Vagina (tissue), 2 donors: Measurements from ENCODE around the gene DCC. TPM values are rescaled to one million over a fixed set of nuclear protein-coding genes. Genes with fewer than 3 reads are reported as not detected.

Experiments
- DNase-seq, 2 donors: peaks; one replicate each; pipeline ENCODE4 v3.0.0-alpha.2; 2017; ENCODE audit errors: extremely low spot score in 2 of 2
- H3K27ac ChIP-seq: fragments of 200-600 bp; sonication (generic); one replicate; pipeline ENCODE4 v1.5.1; 2019
- H3K27me3 ChIP-seq: fragments of 200-600 bp; sonication (generic); one replicate; pipeline ENCODE4 v1.5.1; 2019
- H3K36me3 ChIP-seq, 2 donors: fragments of 200-600 bp; sonication (generic); one replicate each; pipeline ENCODE4 v1.5.1; 2017 to 2019
- H3K4me1 ChIP-seq: fragments of 200-600 bp; sonication (generic); one replicate; pipeline ENCODE4 v1.5.1; 2019
- H3K4me3 ChIP-seq, 2 donors: fragments of 200-600 bp; sonication (generic); 1 replicate in 1 of 2; 2 replicates in 1 of 2; pipeline ENCODE4 v1.5.1; 2016 to 2019
- H3K9me3 ChIP-seq: fragments of 200-600 bp; sonication (generic); one replicate; pipeline ENCODE4 v1.5.1; 2019
- CTCF ChIP-seq, 3 experiments: fragments of 450-650 bp in 2 of 3; fragments of 200-600 bp in 1 of 3; sonication (generic) in 1 of 3; IDR thresholded peaks; one replicate each; pipeline ENCODE4 v1.5.1; 2017 to 2019; ENCODE audit warnings: antibody characterized with exemption in 3 of 3, mild to moderate bottlenecking in 2 of 3, moderate library complexity in 2 of 3
- POLR2A ChIP-seq, 2 donors: fragments of 450-650 bp; IDR thresholded peaks; one replicate each; pipeline ENCODE4 v1.6.1; 2017; ENCODE audit warnings: antibody characterized with exemption in 2 of 2, mild to moderate bottlenecking in 2 of 2, moderate library complexity in 2 of 2
- POLR2AphosphoS5 ChIP-seq, 2 donors: sonication (generic); formaldehyde crosslinking; IDR thresholded peaks; one replicate each; pipeline ENCODE4 v1.9.0; 2017; ENCODE audit warnings: antibody characterized with exemption in 2 of 2, mild to moderate bottlenecking in 2 of 2, low read depth in 1 of 2; ENCODE audit not compliant: insufficient read depth in 1 of 2
- intact Hi-C: fragments of 100-400 bp; cut with DNase I; formaldehyde crosslinking; loops from one replicate; pipeline ENCODE4 v1.15.1; 2023
- total RNA-seq: library from RNA; depleted of rRNA; stranded (reverse); fragments of >200 nt; gene quantifications from one replicate; pipeline ENCODE4 v1.2.3, GENCODE V29; 2016

The DCC gene
- total RNA-seq, 1 donor from 2014 or later, result not detected

GRCh38 chr18:52894801-52895200 is 554.8 kb downstream of the DCC start:
- Histone ChIP-seq H3K27me3 (no peaks in the 10 kb centered on the region), H3K4me3 (no peak overlapping the region), H3K27ac (no peak overlapping the region), H3K4me1 (no peaks in the 10 kb centered on the region), H3K36me3 (no peaks in the 10 kb centered on the region), H3K9me3 (no peaks in the 10 kb centered on the region)
- TF ChIP-seq CTCF (IDR thresholded peaks at IDR 0.05), result no peak
- intact Hi-C loops, result no loop called here
- DNase-seq, result no peak

GRCh38 chr18:52897611-52898484 is 557.9 kb downstream of the DCC start:
- Histone ChIP-seq H3K27ac (no peak overlapping the region), H3K9me3 (no peaks in the 10 kb centered on the region), H3K36me3 (no peaks in the 10 kb centered on the region), H3K4me3 (no peak overlapping the region), H3K4me1 (no peaks in the 10 kb centered on the region), H3K27me3 (no peaks in the 10 kb centered on the region)
- no peak for DNase-seq
- intact Hi-C loops, result no loop called here
- no peak for TF ChIP-seq POLR2AphosphoS5 (IDR thresholded peaks at IDR 0.05; ENCODE audit: insufficient read depth in 1 of 2, low read depth in 1 of 2)
- no peak for TF ChIP-seq POLR2A (IDR thresholded peaks at IDR 0.05)
- TF ChIP-seq CTCF (IDR thresholded peaks at IDR 0.05), result no peak

- no peaks in the 10 kb centered on the region for H3K4me1 ChIP-seq
- DNase-seq, result no peak
- no peaks in the 10 kb centered on the region for H3K27me3 ChIP-seq
- TF ChIP-seq POLR2A (IDR thresholded peaks at IDR 0.05) (no peak), CTCF (IDR thresholded peaks at IDR 0.05) (no peak), POLR2AphosphoS5 (IDR thresholded peaks at IDR 0.05; ENCODE audit: insufficient read depth in 1 of 2, low read depth in 1 of 2) (no peak)
- intact Hi-C loops, result no loop called here
- H3K36me3 ChIP-seq, result no peaks in the 10 kb centered on the region
- H3K4me3 ChIP-seq, result no peak overlapping the region
- no peaks in the 10 kb centered on the region for H3K9me3 ChIP-seq
- no peak overlapping the region for H3K27ac ChIP-seq
Measured at GRCh38 chr18:52898485-52899058, 558.6 kb downstream of the DCC start.

- TF ChIP-seq POLR2A (IDR thresholded peaks at IDR 0.05) (no peak), CTCF (IDR thresholded peaks at IDR 0.05) (no peak), POLR2AphosphoS5 (IDR thresholded peaks at IDR 0.05; ENCODE audit: insufficient read depth in 1 of 2, low read depth in 1 of 2) (no peak)
- Histone ChIP-seq H3K27ac (no peak overlapping the region), H3K9me3 (no peaks in the 10 kb centered on the region), H3K4me3 (no peak overlapping the region), H3K36me3 (no peaks in the 10 kb centered on the region), H3K27me3 (no peaks in the 10 kb centered on the region), H3K4me1 (no peaks in the 10 kb centered on the region)
- intact Hi-C loops, result loop anchor here (10.0 kb wide), 1 partner anchor 947 kb away; no protein-coding TSS in a partner anchor
- no peak for DNase-seq
Measured at GRCh38 chr18:52902188-52902587, 562.2 kb downstream of the DCC start.

- Histone ChIP-seq H3K9me3 (no peaks in the 10 kb centered on the region), H3K4me3 (no peak overlapping the region), H3K36me3 (no peaks in the 10 kb centered on the region), H3K27me3 (no peaks in the 10 kb centered on the region), H3K27ac (no peak overlapping the region), H3K4me1 (no peaks in the 10 kb centered on the region)
- TF ChIP-seq CTCF (IDR thresholded peaks at IDR 0.05) (no peak), POLR2A (IDR thresholded peaks at IDR 0.05) (no peak), POLR2AphosphoS5 (IDR thresholded peaks at IDR 0.05; ENCODE audit: insufficient read depth in 1 of 2, low read depth in 1 of 2) (no peak)
- no peak for DNase-seq
- intact Hi-C loops, result loop anchor here (10.0 kb wide), 1 partner anchor 949 kb away; no protein-coding TSS in a partner anchor
Measured at GRCh38 chr18:52903857-52904256, 563.9 kb downstream of the DCC start.
